Uterus (tissue), 2 donors: ENCODE measurements around the gene PLAAT3.

Experiments used
- CTCF ChIP-seq, 4 experiments: fragments of 200-600 bp in 2 of 4; fragments of 450-650 bp in 2 of 4; sonication (generic) in 2 of 4; IDR thresholded peaks; one replicate each; pipeline ENCODE4 v1.5.1; 2016 to 2019; ENCODE audit warnings: antibody characterized with exemption in 4 of 4, mild to moderate bottlenecking in 2 of 4, moderate library complexity in 1 of 4
- POLR2A ChIP-seq, 2 donors: fragments of 450-650 bp; IDR thresholded peaks; one replicate each; pipeline ENCODE4 v1.6.1; 2016; ENCODE audit warnings: antibody characterized with exemption in 2 of 2, mild to moderate bottlenecking in 1 of 2, moderate library complexity in 1 of 2

DNA sequence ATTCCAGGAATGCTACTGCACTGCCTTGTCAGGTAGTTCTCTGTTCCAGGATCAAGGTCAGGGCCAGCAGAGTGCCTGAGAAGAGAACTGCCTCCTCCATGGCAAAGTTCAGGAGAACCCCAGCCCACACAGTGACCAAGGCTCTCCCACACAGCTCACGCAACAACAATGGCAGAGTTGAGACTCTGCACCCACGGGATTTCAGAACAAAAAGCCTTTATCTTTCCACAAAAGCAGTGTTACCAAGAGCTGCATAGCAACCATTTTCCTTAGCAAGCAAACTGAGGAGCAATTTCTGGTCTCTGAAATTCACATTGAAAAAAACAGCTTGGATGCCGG is 11.1 kb downstream of the PLAAT3 start:
- TF ChIP-seq POLR2A (IDR thresholded peaks at IDR 0.05) (no peak), CTCF (IDR thresholded peaks at IDR 0.05) (no peak)
